ENCODE data around the gene PHF19. TPM values are rescaled to one million over a fixed set of nuclear protein-coding genes. Genes with fewer than 3 reads are reported as not detected.

PHF19 gene
- polyA plus RNA-seq, 1 donor, result 33.4 TPM

DNA sequence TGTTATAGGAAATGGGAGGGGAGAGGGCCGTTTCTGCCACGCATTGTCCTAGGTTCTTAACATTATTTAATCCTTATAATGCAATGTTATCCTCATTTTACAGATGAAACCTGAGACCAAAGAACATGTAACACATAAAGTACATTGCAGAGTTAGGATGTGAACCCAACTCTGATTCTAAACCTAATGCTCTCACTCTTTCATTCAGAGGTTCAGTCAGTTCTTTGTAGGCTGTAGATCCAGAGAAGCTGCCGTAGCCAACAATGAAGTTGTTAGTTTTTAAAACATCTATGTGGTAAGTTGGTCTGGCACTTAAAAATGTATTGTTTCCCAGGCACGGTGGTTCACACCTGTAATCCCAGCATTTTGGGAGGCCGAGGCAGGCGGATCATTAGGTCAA lies 23.8 kb downstream of the PHF19 start:
- DNase-seq (ENCODE audit: low read depth), result no peak

DNA sequence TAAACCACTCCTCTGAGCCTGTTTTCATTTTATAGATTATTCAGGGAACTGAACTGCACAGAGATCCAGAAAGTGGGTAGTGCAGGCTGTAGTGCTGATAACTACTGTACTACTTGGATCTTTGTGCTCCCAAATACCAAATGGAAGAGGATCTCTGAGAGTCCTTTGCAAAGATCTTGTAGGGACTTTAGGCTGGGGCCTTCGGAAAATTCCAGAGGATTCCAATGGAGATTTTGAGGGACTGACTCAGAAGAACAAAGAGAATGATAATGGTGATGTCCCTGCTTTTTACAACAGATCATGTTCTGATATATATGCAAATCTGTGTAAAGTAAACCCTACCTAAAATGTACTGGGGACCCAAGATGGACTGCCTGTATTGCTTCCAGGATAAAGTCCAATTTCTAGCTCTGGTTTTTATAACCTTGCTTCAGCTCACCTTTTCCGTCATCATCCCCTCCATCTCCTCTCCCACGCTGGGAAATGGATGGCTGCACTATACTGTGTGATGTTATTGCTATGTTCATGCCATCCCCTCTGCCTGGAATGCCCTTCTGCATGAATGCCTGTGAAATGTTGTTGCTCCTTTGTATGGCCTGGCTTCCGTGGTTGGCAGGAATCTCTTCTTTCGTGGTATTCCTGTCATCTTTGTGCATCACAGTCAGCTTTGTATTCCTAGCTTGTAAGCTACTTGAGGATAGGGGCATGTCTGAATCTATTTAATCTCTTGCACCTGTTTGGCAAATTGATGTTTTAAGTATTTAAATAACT lies 24.6 kb downstream of the PHF19 start:
- DNase-seq (ENCODE audit: low read depth), result no peak

DNA sequence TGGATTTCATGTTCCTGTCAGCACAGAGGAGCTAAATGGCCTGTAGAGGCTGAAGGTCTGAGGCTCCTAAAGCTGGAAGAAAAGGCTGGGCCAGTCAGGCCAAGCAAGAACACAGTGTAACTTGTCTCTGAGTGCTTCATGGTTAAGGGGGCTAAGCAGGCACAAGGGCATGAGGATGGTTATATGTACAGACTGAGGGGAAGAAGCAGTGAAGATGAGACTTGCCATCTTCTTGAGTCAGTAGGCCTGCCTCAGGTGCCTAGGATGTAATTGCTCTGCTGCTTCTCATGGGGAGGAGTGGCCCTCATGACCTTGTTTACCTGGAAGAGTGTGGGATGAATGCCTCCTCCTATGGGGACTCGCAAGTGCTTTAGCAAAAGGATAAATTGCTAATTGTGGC lies 25.5 kb downstream of the PHF19 start:
- DNase-seq (ENCODE audit: low read depth), result no peak

- no peak for DNase-seq (ENCODE audit: low read depth)
Measured at GRCh38 chr9:120850315-120850714, 26.7 kb downstream of the PHF19 start.

DNA sequence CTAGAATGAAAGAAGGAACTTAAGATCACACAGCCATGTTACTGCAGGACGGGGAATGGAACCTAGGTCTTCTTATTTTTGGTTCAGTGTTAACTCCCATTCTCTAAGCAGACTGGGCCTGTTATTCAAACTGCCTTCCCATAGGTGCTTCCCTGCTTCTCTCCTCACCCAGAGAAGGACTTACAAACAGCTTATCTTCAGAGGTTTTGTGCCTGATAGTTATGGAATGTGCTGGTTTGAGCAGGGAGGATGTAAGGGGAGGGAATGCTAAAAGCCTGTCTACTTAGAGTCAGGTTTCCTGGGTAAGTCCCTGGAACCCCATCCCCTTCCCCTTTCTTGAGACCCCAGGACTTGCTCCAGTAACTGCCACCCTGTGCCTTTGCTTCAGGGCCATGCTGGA lies 30.1 kb downstream of the PHF19 start:
- DNase-seq (ENCODE audit: low read depth), result no peak

DNA sequence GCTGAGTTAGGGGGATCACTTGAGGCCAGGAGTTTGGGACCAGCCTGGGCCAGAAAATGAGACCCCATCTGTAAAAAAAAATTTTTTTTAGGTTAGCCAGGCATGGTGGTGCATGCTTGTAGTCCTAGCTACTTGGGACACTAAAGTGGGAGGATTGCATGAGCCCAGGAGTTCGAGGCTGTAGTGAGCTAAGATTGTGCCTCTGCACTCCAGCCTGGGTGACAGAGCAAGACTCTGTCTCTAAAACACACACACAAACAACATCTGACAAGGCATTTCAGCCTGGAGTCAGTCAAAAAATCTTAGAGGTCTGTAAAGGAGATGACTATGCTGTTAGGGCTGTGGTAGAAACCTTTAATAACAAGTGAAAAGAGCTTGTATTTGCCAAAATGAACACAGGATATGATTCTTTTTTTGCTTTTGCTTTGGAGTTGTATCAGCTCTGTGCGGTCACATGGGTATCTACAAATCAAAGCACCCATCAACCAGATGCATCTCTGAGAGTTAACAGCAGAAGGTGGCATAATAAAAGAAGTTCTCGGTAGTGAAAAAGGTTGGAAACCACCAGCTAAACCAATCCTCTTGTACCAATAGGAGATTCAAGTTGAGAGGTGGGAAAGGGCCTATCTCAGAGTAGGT lies 30.6 kb downstream of the PHF19 start:
- DNase-seq (ENCODE audit: low read depth), result no peak

GRCh38 chr9:120845255-120845654 lies 31.7 kb downstream of the PHF19 start:
- DNase-seq (ENCODE audit: low read depth), result no peak

DNA sequence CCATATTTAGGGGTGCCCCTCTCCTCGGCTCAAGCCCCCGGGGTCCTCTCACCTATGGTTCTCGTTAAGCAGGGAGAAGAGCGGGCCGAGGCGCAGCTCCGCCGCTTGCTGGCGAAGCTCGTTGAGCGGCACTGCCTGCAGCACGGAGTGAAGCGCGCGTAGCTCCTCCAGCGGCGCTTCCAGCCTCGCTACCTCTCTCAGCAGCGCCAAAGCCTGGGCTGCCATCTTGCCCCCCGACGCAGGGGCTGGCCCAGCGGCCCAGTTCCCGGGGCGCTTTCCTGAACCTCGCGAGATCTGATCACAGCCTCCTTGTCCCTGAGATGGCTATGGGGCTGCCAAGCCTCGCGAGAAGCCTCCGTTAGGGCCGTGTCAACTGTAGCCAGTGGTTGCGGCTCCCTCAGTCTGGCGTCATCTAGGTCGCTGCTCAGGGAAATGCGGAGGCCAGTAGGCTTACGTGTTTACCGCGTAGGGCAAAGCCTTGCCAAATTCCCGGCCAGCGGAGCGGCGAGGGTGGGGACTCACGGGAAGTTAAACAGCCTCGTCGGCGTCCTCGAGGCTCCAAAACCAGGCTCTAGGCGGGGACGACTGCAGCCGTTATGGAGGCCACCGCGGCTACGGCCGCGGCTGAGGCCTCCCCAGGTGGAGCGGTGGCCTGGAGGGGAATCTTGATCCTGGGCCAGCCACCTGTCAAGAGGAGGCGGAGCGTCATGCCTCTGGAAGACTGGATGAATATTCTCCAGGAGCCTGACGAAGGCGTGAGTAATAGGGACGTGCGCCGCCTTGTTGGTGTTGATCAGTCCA lies 34.1 kb downstream of the PHF19 start, which contains the start of gene PSMD5:
Gene PSMD5 (minus strand): TSS at position 238 of the 801 bp plus-strand sequence. CDS start 13 bp downstream, at position 225.
- peak; percentile 96 for DNase-seq (ENCODE audit: low read depth)

- no peak for DNase-seq (ENCODE audit: low read depth)
Measured at GRCh38 chr9:120841930-120842684, 34.9 kb downstream of the PHF19 start.

DNA sequence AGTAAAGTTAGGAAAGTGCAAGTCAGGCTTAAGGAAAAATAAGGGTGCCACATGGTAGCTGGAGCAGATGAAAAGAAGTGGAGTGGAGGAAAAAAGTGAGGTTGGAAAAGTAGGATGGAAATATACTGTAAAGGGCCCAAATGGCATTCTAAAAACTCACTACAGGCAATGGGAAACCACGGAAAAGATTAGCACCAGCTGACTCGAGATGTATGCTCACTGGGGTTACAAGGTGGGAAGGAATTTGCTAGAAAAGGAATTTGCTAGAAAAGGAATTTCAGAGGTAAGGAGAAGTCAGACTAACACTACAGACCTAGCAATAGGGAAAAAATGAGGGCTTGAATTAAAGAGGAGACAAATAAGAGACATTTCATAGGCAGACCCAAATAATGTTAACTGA lies 37.8 kb downstream of the PHF19 start:
- no peak for DNase-seq (ENCODE audit: low read depth)

- no peak for DNase-seq (ENCODE audit: low read depth)
Measured at GRCh38 chr9:120837921-120838320, 39.1 kb downstream of the PHF19 start.

DNA sequence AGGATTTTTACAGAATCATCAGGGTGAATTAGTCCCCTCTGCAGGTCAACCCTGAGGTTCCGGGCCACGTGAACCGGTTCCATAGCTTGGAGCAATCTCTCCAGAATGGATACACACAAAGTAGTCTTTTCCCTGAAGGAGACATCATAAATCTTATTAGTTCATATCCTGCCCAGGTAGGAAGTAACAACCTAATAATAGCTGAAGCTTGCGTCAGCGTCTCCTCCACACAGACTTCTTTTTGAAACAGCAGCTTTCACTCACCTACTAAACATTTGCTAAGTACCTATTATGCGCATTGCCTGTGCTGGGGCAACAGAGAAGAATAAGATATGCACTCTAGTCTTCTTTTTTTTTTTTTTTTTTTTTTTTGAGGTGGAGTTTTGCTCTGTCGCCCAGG lies 43.7 kb downstream of the PHF19 start:
- DNase-seq (ENCODE audit: low read depth), result no peak

GRCh38 chr9:120832807-120833206 lies 44.2 kb downstream of the PHF19 start:
- DNase-seq (ENCODE audit: low read depth), result no peak

GRCh38 chr9:120830865-120831264 lies 46.1 kb downstream of the PHF19 start:
- no peak for DNase-seq (ENCODE audit: low read depth)

DNA sequence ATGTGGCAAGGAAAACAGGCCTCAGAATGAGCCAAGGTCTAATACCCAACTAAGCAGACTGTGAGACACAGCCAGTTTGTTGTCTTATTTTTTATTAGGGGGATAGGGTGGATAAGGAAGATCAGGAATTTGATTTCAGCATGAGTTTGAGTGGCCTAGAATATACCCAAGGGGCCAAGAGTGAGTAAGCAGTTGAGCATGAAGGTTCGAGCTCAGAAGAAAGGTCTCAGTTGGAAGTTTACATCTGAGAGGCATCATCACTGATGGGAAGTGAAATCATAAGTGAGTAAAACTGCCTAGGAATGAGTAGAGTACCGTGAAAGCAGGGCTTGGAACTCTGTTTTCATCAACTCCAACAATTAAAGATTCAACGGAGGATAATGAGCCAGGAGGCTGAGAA lies 46.8 kb downstream of the PHF19 start:
- no peak for DNase-seq (ENCODE audit: low read depth)

- DNase-seq (ENCODE audit: low read depth), result no peak
Measured at GRCh38 chr9:120829650-120830049, 47.3 kb downstream of the PHF19 start.

- no peak for DNase-seq (ENCODE audit: low read depth)
Measured at GRCh38 chr9:120820095-120820494, 56.9 kb downstream of the PHF19 start.

DNA sequence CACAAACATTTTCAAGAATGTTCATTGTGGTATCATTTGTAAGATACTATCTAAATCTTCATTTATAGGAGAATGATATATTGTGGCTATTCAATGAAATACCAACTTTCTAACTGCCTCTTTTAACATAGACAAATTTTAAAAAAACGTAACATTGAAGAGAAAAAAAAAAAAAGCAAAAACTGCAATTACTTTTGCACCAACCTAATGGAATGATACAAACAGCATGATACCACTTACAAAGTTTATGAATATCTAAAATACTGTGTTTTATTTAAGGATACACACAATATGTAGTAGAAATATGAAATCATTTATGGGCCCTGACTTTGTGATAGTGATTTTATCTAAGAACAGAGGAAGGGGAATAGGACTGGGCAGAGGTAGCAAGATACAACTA lies 58.4 kb downstream of the PHF19 start:
- no peak for DNase-seq (ENCODE audit: low read depth)

DNA sequence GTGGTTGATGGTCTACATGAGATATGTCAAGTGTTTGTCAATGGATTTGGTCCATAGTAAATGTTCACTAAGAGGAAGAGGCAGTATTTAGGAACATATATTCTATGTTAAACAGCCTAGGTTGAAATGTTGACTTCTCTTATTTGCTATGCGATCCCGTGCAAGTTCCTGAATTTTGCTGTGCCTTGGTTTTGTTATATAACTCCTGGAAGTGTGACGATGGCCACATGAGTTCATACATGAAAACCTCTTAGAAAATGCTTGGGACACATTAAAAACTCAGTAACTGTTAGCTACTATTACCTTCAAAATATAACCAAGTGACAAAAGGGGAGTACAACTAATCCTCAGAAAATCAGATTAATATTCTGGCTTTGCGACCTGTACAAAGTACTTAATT lies 61.9 kb downstream of the PHF19 start:
- DNase-seq (ENCODE audit: low read depth), result no peak

- DNase-seq (ENCODE audit: low read depth), result no peak
Measured at GRCh38 chr9:120808931-120809330, 68.1 kb downstream of the PHF19 start.

- no peak for DNase-seq (ENCODE audit: low read depth)
Measured at GRCh38 chr9:120807607-120808379, 69.2 kb downstream of the PHF19 start.

Data from forelimb muscle (tissue), 1 donor.